ENCODE data around the gene ZDHHC3.

The ZDHHC3 gene

DNA sequence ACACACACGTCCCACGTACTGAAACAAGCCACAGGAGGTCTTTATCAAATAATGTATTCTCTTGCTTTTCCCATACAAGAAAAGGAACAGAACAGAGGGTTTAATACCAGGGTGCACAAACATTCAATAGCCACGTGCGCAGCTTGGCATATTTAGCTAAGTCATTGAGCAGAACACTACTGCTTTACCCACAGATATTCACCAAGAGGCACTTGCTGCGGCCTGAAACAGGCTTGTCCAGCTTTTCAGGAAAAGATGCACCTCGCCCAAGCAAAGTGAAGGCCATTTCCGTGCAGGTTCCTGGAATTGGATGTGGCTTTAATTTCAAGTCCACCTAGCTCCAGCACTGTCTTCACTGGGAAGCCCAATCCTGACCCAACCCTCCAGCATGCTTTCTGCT is 17.6 kb downstream of the ZDHHC3 start:
- Histone ChIP-seq H3K27me3 (ENCODE audit: insufficient read depth, low read length, poor library complexity, severe bottlenecking) (no peaks in the 10 kb centered on the region), H3K4me3 (ENCODE audit: low read length, poor library complexity, severe bottlenecking) (no peak overlapping the region), H3K9me2 (replicated peaks; ENCODE audit: low read depth, low read length) (no peaks in the 10 kb centered on the region), H2AFZ (ENCODE audit: low read length) (no peak overlapping the region), H3K36me3 (ENCODE audit: insufficient read depth, low read length) (peaks cover 47% of the 10 kb centered on the region; the same call in 1 of the 2 replicates), H3K79me2 (ENCODE audit: insufficient read depth, low read length) (peaks cover 37% of the 10 kb centered on the region), H3K9ac (ENCODE audit: low read depth, low read length, poor library complexity, severe bottlenecking) (no peak overlapping the region), H3K4me2 (ENCODE audit: low read depth, low read length, poor library complexity, severe bottlenecking) (no peak overlapping the region), H4K20me1 (ENCODE audit: insufficient read depth, low read length, poor library complexity, severe bottlenecking) (no peaks in the 10 kb centered on the region), H3F3A (ENCODE audit: low read depth) (no peaks in the 10 kb centered on the region), H3K9me3 (ENCODE audit: insufficient read depth, low read depth, low read length) (no peaks in the 10 kb centered on the region), H3K4me1 (ENCODE audit: insufficient read depth, low read length, poor library complexity, severe bottlenecking) (peaks cover 9% of the 10 kb centered on the region)
- no peak for TF ChIP-seq EZH2phosphoT487 (IDR thresholded peaks at IDR 0.05; ENCODE audit: borderline replicate concordance)
- TF ChIP-seq, protein P1, sequence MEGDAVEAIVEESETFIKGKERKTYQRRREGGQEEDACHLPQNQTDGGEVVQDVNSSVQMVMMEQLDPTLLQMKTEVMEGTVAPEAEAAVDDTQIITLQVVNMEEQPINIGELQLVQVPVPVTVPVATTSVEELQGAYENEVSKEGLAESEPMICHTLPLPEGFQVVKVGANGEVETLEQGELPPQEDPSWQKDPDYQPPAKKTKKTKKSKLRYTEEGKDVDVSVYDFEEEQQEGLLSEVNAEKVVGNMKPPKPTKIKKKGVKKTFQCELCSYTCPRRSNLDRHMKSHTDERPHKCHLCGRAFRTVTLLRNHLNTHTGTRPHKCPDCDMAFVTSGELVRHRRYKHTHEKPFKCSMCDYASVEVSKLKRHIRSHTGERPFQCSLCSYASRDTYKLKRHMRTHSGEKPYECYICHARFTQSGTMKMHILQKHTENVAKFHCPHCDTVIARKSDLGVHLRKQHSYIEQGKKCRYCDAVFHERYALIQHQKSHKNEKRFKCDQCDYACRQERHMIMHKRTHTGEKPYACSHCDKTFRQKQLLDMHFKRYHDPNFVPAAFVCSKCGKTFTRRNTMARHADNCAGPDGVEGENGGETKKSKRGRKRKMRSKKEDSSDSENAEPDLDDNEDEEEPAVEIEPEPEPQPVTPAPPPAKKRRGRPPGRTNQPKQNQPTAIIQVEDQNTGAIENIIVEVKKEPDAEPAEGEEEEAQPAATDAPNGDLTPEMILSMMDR (conservative IDR thresholded peaks at IDR 0.05; ENCODE audit: low read length): no peak

DNA sequence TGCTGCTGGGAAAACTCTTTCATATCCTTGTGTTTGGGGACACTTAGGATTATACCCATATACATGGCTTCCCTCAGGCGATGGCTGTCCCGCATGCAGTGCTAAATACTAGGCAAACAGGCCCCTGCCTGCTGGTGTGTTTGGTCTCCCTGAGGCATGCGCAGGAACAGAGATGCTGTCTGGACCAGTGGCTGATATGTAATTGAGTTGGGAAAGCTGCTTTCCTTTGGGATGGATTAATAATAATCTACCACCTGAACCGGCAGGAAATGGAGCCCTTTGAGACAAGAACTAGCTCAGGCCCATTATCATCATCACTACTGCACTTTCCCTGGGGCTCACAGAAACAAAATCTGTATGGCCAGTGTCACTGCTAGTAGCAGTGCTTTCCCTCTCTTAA is 18.0 kb downstream of the ZDHHC3 start:
- no peaks in the 10 kb centered on the region for H3K9me3 ChIP-seq (ENCODE audit: insufficient read depth, low read depth, low read length)
- H3K4me2 ChIP-seq (ENCODE audit: low read depth, low read length, poor library complexity, severe bottlenecking): no peak overlapping the region
- H3K4me1 ChIP-seq (ENCODE audit: insufficient read depth, low read length, poor library complexity, severe bottlenecking): peaks cover 8% of the 10 kb centered on the region
- no peaks in the 10 kb centered on the region for H4K20me1 ChIP-seq (ENCODE audit: insufficient read depth, low read length, poor library complexity, severe bottlenecking)
- peaks cover 51% of the 10 kb centered on the region; the same call in 1 of the 2 replicates for H3K36me3 ChIP-seq (ENCODE audit: insufficient read depth, low read length)
- TF ChIP-seq, protein P1 (conservative IDR thresholded peaks at IDR 0.05; ENCODE audit: low read length): no peak
- no peak for TF ChIP-seq EZH2phosphoT487 (IDR thresholded peaks at IDR 0.05; ENCODE audit: borderline replicate concordance)
- H3K9ac ChIP-seq (ENCODE audit: low read depth, low read length, poor library complexity, severe bottlenecking): no peak overlapping the region
- H3K4me3 ChIP-seq (ENCODE audit: low read length, poor library complexity, severe bottlenecking): no peak overlapping the region
- H3F3A ChIP-seq (ENCODE audit: low read depth): no peaks in the 10 kb centered on the region
- no peak overlapping the region for H2AFZ ChIP-seq (ENCODE audit: low read length)
- H3K9me2 ChIP-seq (replicated peaks; ENCODE audit: low read depth, low read length): no peaks in the 10 kb centered on the region
- no peaks in the 10 kb centered on the region for H3K27me3 ChIP-seq (ENCODE audit: insufficient read depth, low read length, poor library complexity, severe bottlenecking)
- H3K79me2 ChIP-seq (ENCODE audit: insufficient read depth, low read length): peaks cover 33% of the 10 kb centered on the region

DNA sequence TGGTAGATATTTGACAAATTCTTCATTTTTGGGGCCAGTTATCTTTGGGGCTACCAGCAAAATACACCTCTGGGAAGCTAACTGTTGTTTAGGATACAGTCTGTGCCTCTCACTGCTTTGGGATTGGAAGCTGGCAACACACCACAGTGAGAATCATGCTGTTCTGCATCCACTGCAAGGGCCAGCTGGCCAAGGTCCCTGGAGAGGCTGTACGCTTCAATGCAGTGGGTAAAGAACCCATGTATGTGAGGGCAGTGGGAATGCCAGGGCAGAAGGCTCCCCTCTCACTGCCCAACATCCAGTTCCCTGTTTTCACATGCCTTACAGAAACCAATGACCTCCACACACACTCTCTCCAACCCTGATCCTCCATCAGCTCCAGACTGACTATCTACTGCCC is 20.1 kb downstream of the ZDHHC3 start:
- peaks cover 16% of the 10 kb centered on the region; the same call in 1 of the 2 replicates for H3K79me2 ChIP-seq (ENCODE audit: insufficient read depth, low read length)
- peaks cover under 1% of the 10 kb centered on the region for H4K20me1 ChIP-seq (ENCODE audit: insufficient read depth, low read length, poor library complexity, severe bottlenecking)
- TF ChIP-seq EZH2phosphoT487 (IDR thresholded peaks at IDR 0.05; ENCODE audit: borderline replicate concordance): no peak
- TF ChIP-seq, protein P1 (conservative IDR thresholded peaks at IDR 0.05; ENCODE audit: low read length): no peak
- no peaks in the 10 kb centered on the region for H3K9me2 ChIP-seq (replicated peaks; ENCODE audit: low read depth, low read length)
- no peak overlapping the region for H3K4me3 ChIP-seq (ENCODE audit: low read length, poor library complexity, severe bottlenecking)
- no peak overlapping the region for H3K4me2 ChIP-seq (ENCODE audit: low read depth, low read length, poor library complexity, severe bottlenecking)
- peaks cover under 1% of the 10 kb centered on the region for H3K4me1 ChIP-seq (ENCODE audit: insufficient read depth, low read length, poor library complexity, severe bottlenecking)
- no peaks in the 10 kb centered on the region for H3K9me3 ChIP-seq (ENCODE audit: insufficient read depth, low read depth, low read length)
- H2AFZ ChIP-seq (ENCODE audit: low read length): no peak overlapping the region
- H3K9ac ChIP-seq (ENCODE audit: low read depth, low read length, poor library complexity, severe bottlenecking): no peak overlapping the region
- H3K36me3 ChIP-seq (ENCODE audit: insufficient read depth, low read length): peaks cover 51% of the 10 kb centered on the region; the same call in 1 of the 2 replicates
- no peaks in the 10 kb centered on the region for H3F3A ChIP-seq (ENCODE audit: low read depth)
- H3K27me3 ChIP-seq (ENCODE audit: insufficient read depth, low read length, poor library complexity, severe bottlenecking): no peaks in the 10 kb centered on the region

Data from Loucy (cell line).